ENCODE results near the gene CNN2. TPM values are rescaled to one million over a fixed set of nuclear protein-coding genes. Genes with fewer than 3 reads are reported as not detected.

The CNN2 gene
- total and polyA plus RNA-seq, 9 of the 15 experiments (the other 6 are each of a cell fraction or from before 2014, with no cell fraction given), result 12.1 to 174 (median 52.7) TPM

DNA sequence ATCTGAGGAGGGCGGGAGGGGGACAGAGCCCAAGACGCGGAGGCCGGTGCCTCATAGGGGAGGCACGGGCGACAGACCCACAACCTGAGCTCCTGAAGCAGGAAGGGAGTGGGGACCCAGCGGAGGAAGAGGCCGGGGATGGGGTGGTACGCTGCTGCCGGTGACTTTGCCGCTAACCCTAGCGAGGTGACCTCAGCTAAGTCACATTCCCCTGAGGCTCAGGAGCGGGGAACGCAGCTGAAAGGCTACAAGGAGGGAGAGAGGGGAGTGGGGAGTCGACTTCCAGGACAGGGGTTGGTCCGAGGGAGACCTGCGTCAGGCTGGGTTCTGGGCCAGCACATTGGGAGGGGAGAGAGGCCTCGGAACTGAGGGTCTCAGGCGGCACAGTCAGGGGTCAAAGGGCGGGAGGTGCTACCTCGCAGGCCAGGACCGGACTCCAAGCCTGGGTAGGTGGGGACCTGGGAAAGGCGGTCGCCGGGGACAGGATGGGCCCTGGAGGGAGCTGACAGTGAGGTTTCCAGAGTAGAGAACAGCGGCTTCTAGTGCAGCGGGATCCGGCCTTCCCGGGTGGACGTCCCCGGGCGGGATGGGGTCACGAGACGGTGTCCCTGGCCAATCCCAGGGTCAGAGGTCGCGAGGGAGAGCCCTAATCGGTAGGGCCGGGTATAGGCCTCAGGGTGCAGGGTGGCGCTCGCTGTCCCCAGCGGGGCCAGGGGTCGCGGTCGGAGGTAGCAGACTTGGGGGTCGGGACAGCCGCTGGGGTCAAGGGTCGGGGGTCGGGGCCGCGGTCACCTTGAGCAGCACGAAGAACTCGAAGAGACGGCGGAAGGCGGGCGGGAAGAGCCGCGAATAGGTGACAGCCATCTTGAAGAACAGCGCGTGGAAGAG is 6.2 kb upstream of the CNN2 start:
- peak overlapping the region; percentile 100 for H3K27ac ChIP-seq (ENCODE audit: extremely low read depth, low read depth, low read length)
- ChIA-PET CTCF (ENCODE audit: low intra/inter-chr PET ratio) (interaction anchor here (0.6 kb wide), 1 partner anchor 476 kb away, joined by 3 read pairs; no protein-coding TSS in a partner anchor), POLR2A (interaction anchor here (0.7 to 1.9 kb wide), 5 partner anchors 10 to 249 kb away, joined by 4 to 14 read pairs (median 6); partner anchors contain the start of genes CIRBP and WDR18)
- peaks cover 27 to 76% of the 10 kb centered on the region in 2 experiments for H3K4me1 ChIP-seq (replicated peaks in 1 of 2; ENCODE audit: control insufficient read depth in 2 of 2, insufficient read depth in 2 of 2, low read length in 2 of 2)
- peak overlapping the region; percentile 94 for H3K4me3 ChIP-seq
- H3K9me3 ChIP-seq (replicated peaks; ENCODE audit: control insufficient read depth, insufficient read depth, low read depth, low read length), result no peaks in the 10 kb centered on the region
- H3K27me3 ChIP-seq (ENCODE audit: control insufficient read depth in 2 of 2, insufficient read depth in 2 of 2, low read length in 2 of 2), result no peaks in the 10 kb centered on the region
- H3K36me3 ChIP-seq (ENCODE audit: control insufficient read depth, insufficient read depth, low read length), result peaks cover 44% of the 10 kb centered on the region; the same call in 2 of the 3 replicates
- in situ Hi-C loops (cut with MboI) (no loop called here), intact Hi-C loops (cut with micrococcal nuclease) (loop anchor here (2.0 kb wide), 2 partner anchors 21 to 83 kb away; partner anchors contain the start of genes ABCA7 and GPX4)
- under 1% methylated on average over 41 of the region's 60 CpGs for WGBS (ENCODE audit: insufficient coverage, low coverage, missing lambda C conversion rate)
- peaks cover 50% of the 10 kb centered on the region for H4K20me1 ChIP-seq (replicated peaks; ENCODE audit: control insufficient read depth, insufficient read depth, low read length)
- H3K79me2 ChIP-seq (ENCODE audit: control insufficient read depth, insufficient read depth, low read length), result peaks cover 59% of the 10 kb centered on the region
- H3K9ac ChIP-seq (ENCODE audit: insufficient read depth in 1 of 2, low read depth in 2 of 2, low read length in 2 of 2), result peak overlapping the region; percentile 88 to 99
- H3K9me1 ChIP-seq (ENCODE audit: control insufficient read depth, insufficient read depth, low read length), result peaks cover 16% of the 10 kb centered on the region
- peak overlapping the region; percentile 54; the same call in 1 of the 2 replicates for H2AFZ ChIP-seq (ENCODE audit: low read depth, low read length)
- no peak for ATAC-seq
- peak overlapping the region; percentile 88 for H3K4me2 ChIP-seq (ENCODE audit: insufficient read depth, low read length)
- DNase-seq (ENCODE audit: extremely low read depth in 1 of 4, low spot score in 3 of 4), result peak in 3 of 4 experiments; percentile 55 to 71 (median 67)
- BruUV-seq (replicated peaks), result no TSS peak
- peak; percentile 6 for FAIRE-seq
- peak; percentile 27; the same call in 1 of the 2 replicates for TF ChIP-seq CBFB (CRISPR knock-in tag; IDR thresholded peaks at IDR 0.05)
- no peak for TF ChIP-seq GABPB1 (CRISPR knock-in tag; IDR thresholded peaks at IDR 0.05)
- no peak for TF ChIP-seq ZNF143 (CRISPR knock-in tag; IDR thresholded peaks at IDR 0.05)
- TF ChIP-seq KDM1A (IDR thresholded peaks at IDR 0.05), result no peak
- no peak for TF ChIP-seq KAT2B (IDR thresholded peaks at IDR 0.05; ENCODE audit: low read depth, low read length)
- peak; percentile 47; the same call in 1 of the 2 replicates for TF ChIP-seq USF2 (CRISPR knock-in tag; IDR thresholded peaks at IDR 0.05)
- TF ChIP-seq, protein P1, sequence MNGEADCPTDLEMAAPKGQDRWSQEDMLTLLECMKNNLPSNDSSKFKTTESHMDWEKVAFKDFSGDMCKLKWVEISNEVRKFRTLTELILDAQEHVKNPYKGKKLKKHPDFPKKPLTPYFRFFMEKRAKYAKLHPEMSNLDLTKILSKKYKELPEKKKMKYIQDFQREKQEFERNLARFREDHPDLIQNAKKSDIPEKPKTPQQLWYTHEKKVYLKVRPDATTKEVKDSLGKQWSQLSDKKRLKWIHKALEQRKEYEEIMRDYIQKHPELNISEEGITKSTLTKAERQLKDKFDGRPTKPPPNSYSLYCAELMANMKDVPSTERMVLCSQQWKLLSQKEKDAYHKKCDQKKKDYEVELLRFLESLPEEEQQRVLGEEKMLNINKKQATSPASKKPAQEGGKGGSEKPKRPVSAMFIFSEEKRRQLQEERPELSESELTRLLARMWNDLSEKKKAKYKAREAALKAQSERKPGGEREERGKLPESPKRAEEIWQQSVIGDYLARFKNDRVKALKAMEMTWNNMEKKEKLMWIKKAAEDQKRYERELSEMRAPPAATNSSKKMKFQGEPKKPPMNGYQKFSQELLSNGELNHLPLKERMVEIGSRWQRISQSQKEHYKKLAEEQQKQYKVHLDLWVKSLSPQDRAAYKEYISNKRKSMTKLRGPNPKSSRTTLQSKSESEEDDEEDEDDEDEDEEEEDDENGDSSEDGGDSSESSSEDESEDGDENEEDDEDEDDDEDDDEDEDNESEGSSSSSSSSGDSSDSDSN (IDR thresholded peaks at IDR 0.05; ENCODE audit: borderline replicate concordance in 1 of 2, low read depth in 2 of 2, low read length in 2 of 2), result 0 out of 4 replicates have a peak, but pooled peaks of 1 of the 2 experiments have one; percentile 29
- no peak for TF ChIP-seq BDP1 (IDR thresholded peaks at IDR 0.05; ENCODE audit: insufficient read depth, insufficient read length)
- TF ChIP-seq, protein P2, sequence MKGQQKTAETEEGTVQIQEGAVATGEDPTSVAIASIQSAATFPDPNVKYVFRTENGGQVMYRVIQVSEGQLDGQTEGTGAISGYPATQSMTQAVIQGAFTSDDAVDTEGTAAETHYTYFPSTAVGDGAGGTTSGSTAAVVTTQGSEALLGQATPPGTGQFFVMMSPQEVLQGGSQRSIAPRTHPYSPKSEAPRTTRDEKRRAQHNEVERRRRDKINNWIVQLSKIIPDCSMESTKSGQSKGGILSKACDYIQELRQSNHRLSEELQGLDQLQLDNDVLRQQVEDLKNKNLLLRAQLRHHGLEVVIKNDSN (CRISPR knock-in tag; IDR thresholded peaks at IDR 0.05), result peak; percentile 24; the same call in 1 of the 2 replicates
- TF ChIP-seq SMARCA5 (IDR thresholded peaks at IDR 0.05), result no peak
- TF ChIP-seq ZNF76 (CRISPR knock-in tag; IDR thresholded peaks at IDR 0.05; ENCODE audit: borderline replicate concordance), result no peak
- TF ChIP-seq STAT5A (IDR thresholded peaks at IDR 0.05; ENCODE audit: borderline replicate concordance, low read length), result no peak
- no peak for TF ChIP-seq CCAR2 (IDR thresholded peaks at IDR 0.05; ENCODE audit: low read depth, low read length)
- no peak for TF ChIP-seq HBP1 (CRISPR knock-in tag; IDR thresholded peaks at IDR 0.05)
